HCT116 (cell line): ENCODE results near the gene KMT2C. TPM values are rescaled to one million over a fixed set of nuclear protein-coding genes. Genes with fewer than 3 reads are reported as not detected.
A peak's percentile ranks its signal among the peaks of the same experiment; 100 is the strongest.

ENCODE experiments used
- ATAC-seq: fragments of 200-7000 bp; cut with Tn5 transposase; 2 replicates; pipeline ENCODE4 v1.9.1; 2020; ENCODE audit warnings: mild to moderate bottlenecking, moderate library complexity
- BruUV-seq: library from RNA; stranded (reverse); fragments of 400-500 nt; replicated peaks from 2 replicates; lab custom pipeline; 2021; lab: Mats Ljungman, UMichigan
- CTCF ChIA-PET: fragments of 300-600 bp; sonication (Branson Sonifier 250); formaldehyde crosslinking; loops from one replicate; lab custom pipeline; 2021; ENCODE audit warnings: antibody characterized with exemption; lab: Charles Lee
- POLR2A ChIA-PET: fragments of 300-600, 350-600 bp; sonication (Branson Sonifier 250); formaldehyde crosslinking; loops from one replicate; lab custom pipeline; 2021; ENCODE audit warnings: antibody characterized with exemption; lab: Charles Lee
- RAD21 ChIA-PET, 2 experiments: fragments of 300-600 bp; sonication (Branson Sonifier 250); formaldehyde crosslinking; loops; one replicate each; lab custom pipeline; 2023; ENCODE audit warnings: low total read pairs in 2 of 2; ENCODE audit not compliant: uncharacterized antibody in 2 of 2, unreplicated experiment in 2 of 2, low non-redundant PET in 1 of 2; lab: Charles Lee
- DNase-seq: peaks from one replicate; pipeline ENCODE4 v3.0.0-alpha.2; 2010; ENCODE audit warnings: low read depth, low spot score
- H2AFZ ChIP-seq: fragments of 200-600 bp; shearing (Covaris generic), sonication (generic); 2 replicates; pipeline ENCODE4 v1.6.1; 2017; ENCODE audit warnings: low read depth, mixed run types, mixed read lengths, antibody characterized with exemption, low read length; ENCODE audit not compliant: poor library complexity, severe bottlenecking
- H3K27ac ChIP-seq: 2 replicates; pipeline ENCODE4 v1.5.1; 2012; ENCODE audit warnings: low read depth, low read length
- H3K27me3 ChIP-seq: fragments of 200-600 bp; sonication (generic); 2 replicates; pipeline ENCODE4 v1.6.1; 2016; ENCODE audit warnings: mixed run types, low read length, mixed read lengths; ENCODE audit not compliant: insufficient read depth
- H3K36me3 ChIP-seq, 2 experiments: fragments of 200-500 bp in 1 of 2; fragments of 200-600 bp in 1 of 2; sonication (Bioruptor generic) in 1 of 2; sonication (generic) in 1 of 2; 2 replicates each; pipeline versions ENCODE4 v1.5.1 to v1.6.1; 2014 to 2016; ENCODE audit warnings: low read length in 2 of 2, inconsistent platforms in 1 of 2, mixed read lengths in 1 of 2, mixed run types in 1 of 2; ENCODE audit not compliant: insufficient read depth in 2 of 2, control insufficient read depth in 1 of 2
- H3K4me1 ChIP-seq, 2 experiments: fragments of 200-600 bp in 1 of 2; sonication (generic) in 1 of 2; 2 replicates each; pipeline versions ENCODE4 v1.5.1 to v1.6.1; 2012 to 2017; ENCODE audit warnings: low read length in 2 of 2, inconsistent platforms in 1 of 2, mild to moderate bottlenecking in 1 of 2, mixed read lengths in 1 of 2, mixed run types in 1 of 2, moderate library complexity in 1 of 2; ENCODE audit not compliant: insufficient read depth in 2 of 2, control insufficient read depth in 1 of 2
- H3K4me2 ChIP-seq: fragments of 200-600 bp; sonication (generic); 2 replicates; pipeline ENCODE4 v1.6.1; 2017; ENCODE audit warnings: mixed run types, low read length, mixed read lengths
- H3K4me3 ChIP-seq, 2 experiments: fragments of 200-600 bp in 1 of 2; sonication (generic) in 1 of 2; replicated peaks in 1 of 2; 2 replicates each; pipeline ENCODE4 v1.5.1; 2011 to 2016; ENCODE audit warnings: low read length in 2 of 2, control low read depth in 1 of 2, low read depth in 1 of 2, mild to moderate bottlenecking in 1 of 2, mixed read lengths in 1 of 2, mixed run types in 1 of 2
- H3K79me2 ChIP-seq: fragments of 200-600 bp; sonication (generic); 2 replicates; pipeline ENCODE4 v1.6.1; 2017; ENCODE audit warnings: mild to moderate bottlenecking, mixed run types, low read length, moderate library complexity, mixed read lengths; ENCODE audit not compliant: insufficient read depth
- H3K9ac ChIP-seq: fragments of 200-600 bp; sonication (generic); 2 replicates; pipeline ENCODE4 v1.6.1; 2016; ENCODE audit warnings: low read length, mixed read lengths
- H3K9me2 ChIP-seq: fragments of 200-600 bp; sonication (generic), shearing (Covaris generic); 2 replicates; pipeline ENCODE4 v1.6.1; 2017; ENCODE audit warnings: mixed run types, mild to moderate bottlenecking, moderate library complexity; ENCODE audit not compliant: insufficient read depth
- H3K9me3 ChIP-seq, 2 experiments: fragments of 200-500 bp in 1 of 2; fragments of 200-600 bp in 1 of 2; sonication (Bioruptor generic) in 1 of 2; sonication (generic) in 1 of 2; 2 replicates each; pipeline ENCODE4 v1.6.1; 2014 to 2017; ENCODE audit warnings: low read length in 2 of 2, mixed read lengths in 2 of 2, inconsistent platforms in 1 of 2, low read depth in 1 of 2, mild to moderate bottlenecking in 1 of 2, mixed run types in 1 of 2, moderate library complexity in 1 of 2; ENCODE audit not compliant: control insufficient read depth in 1 of 2, insufficient read depth in 1 of 2
- H4K20me1 ChIP-seq: fragments of 200-600 bp; sonication (generic), shearing (Covaris generic); 2 replicates; pipeline ENCODE4 v1.6.1; 2017; ENCODE audit warnings: mixed run types, mild to moderate bottlenecking, moderate library complexity; ENCODE audit not compliant: insufficient read depth
- CBX3 ChIP-seq: IDR thresholded peaks from 2 replicates; pipeline ENCODE4 v1.6.1; 2012; ENCODE audit warnings: low read depth
- EGR1 ChIP-seq: IDR thresholded peaks from 2 replicates; pipeline ENCODE4 v1.6.1; 2012; ENCODE audit warnings: low read depth
- ELF1 ChIP-seq: IDR thresholded peaks from 2 replicates; pipeline ENCODE4 v1.6.1; 2012; ENCODE audit warnings: low read depth, borderline replicate concordance
- JUND ChIP-seq: IDR thresholded peaks from 2 replicates; pipeline ENCODE4 v1.6.1; 2012
- POLR2AphosphoS5 ChIP-seq: IDR thresholded peaks from 2 replicates; pipeline ENCODE4 v1.6.1; 2011; ENCODE audit warnings: mild to moderate bottlenecking, low read depth, low read length, moderate library complexity
- RAD21 ChIP-seq: IDR thresholded peaks from 2 replicates; pipeline ENCODE4 v1.6.1; 2012; ENCODE audit warnings: low read depth, mild to moderate bottlenecking
- SRF ChIP-seq: IDR thresholded peaks from 2 replicates; pipeline ENCODE4 v1.6.1; 2012; ENCODE audit warnings: low read depth
- ZFX ChIP-seq: fragments of 450-650 bp; IDR thresholded peaks from 2 replicates; pipeline ENCODE4 v1.6.1; 2017
- ZNF274 ChIP-seq: fragments of 200-500 bp; sonication (Bioruptor generic); IDR thresholded peaks from 2 replicates; pipeline ENCODE4 v1.6.1; 2014; ENCODE audit warnings: mild to moderate bottlenecking, low read depth, low read length, inconsistent platforms
- intact Hi-C: fragments of 100-400 bp; cut with micrococcal nuclease; formaldehyde crosslinking; loops from 2 replicates; pipeline ENCODE4 v1.10.0; 2022
- total RNA-seq: library from RNA; stranded (reverse); gene quantifications from one replicate; pipeline ENCODE4 v1.2.1, GENCODE V29; 2021; ENCODE audit not compliant: unreplicated experiment

The KMT2C gene
- total RNA-seq, 1 experiment from 2014 or later: 22.9 TPM

GRCh38 chr7:152173372-152174070, 262.3 kb downstream of the KMT2C start:
- peaks cover 14 to 21% of the 10 kb centered on the region in 2 experiments; a peak in 3 of 4 replicates for H3K36me3 ChIP-seq
- H3K27ac ChIP-seq: no peak overlapping the region
- ATAC-seq (no peak), DNase-seq (no peak)
- no peaks in the 10 kb centered on the region for H3K4me1 ChIP-seq
- H3K9me3 ChIP-seq: no peaks in the 10 kb centered on the region
- intact Hi-C loops: no loop called here
- TF ChIP-seq ZNF274 (no peak), ZFX (no peak), CBX3 (no peak), SRF (no peak), POLR2AphosphoS5 (no peak), RAD21 (no peak), EGR1 (no peak), ELF1 (no peak), JUND (no peak)
- no peaks in the 10 kb centered on the region for H3K79me2 ChIP-seq
- ChIA-PET RAD21 (no interaction called here), POLR2A (no interaction called here), CTCF (no interaction called here)
- no peak overlapping the region for H2AFZ ChIP-seq
- BruUV-seq: no TSS peak
- H3K9ac ChIP-seq: no peak overlapping the region
- no peak overlapping the region for H3K4me3 ChIP-seq
- no peaks in the 10 kb centered on the region for H3K9me2 ChIP-seq
- H3K27me3 ChIP-seq: no peaks in the 10 kb centered on the region
- H3K4me2 ChIP-seq: no peak overlapping the region
- H4K20me1 ChIP-seq: peaks cover 6% of the 10 kb centered on the region; the same call in 1 of the 2 replicates

GRCh38 chr7:152162287-152162686, 273.5 kb downstream of the KMT2C start:
- POLR2A ChIA-PET: no interaction called here
- intact Hi-C loops: no loop called here
- H3K9me3 ChIP-seq: no peaks in the 10 kb centered on the region
- H3K4me3 ChIP-seq: no peak overlapping the region
- no peak overlapping the region for H3K27ac ChIP-seq
- H3K27me3 ChIP-seq: no peaks in the 10 kb centered on the region
- no peaks in the 10 kb centered on the region for H3K9me2 ChIP-seq
- CTCF ChIA-PET: no interaction called here
- RAD21 ChIA-PET: no interaction called here
- TF ChIP-seq RAD21: no peak
- no peak for TF ChIP-seq POLR2AphosphoS5
- H4K20me1 ChIP-seq: no peaks in the 10 kb centered on the region
- no peak overlapping the region for H3K4me2 ChIP-seq
- no peak overlapping the region for H3K9ac ChIP-seq
- DNase-seq: no peak
- TSS peak; percentile 23 for BruUV-seq
- peaks cover 17 to 24% of the 10 kb centered on the region in 2 experiments; a peak in 3 of 4 replicates for H3K36me3 ChIP-seq
- no peak for ATAC-seq
- H3K79me2 ChIP-seq: no peaks in the 10 kb centered on the region
- no peak overlapping the region for H2AFZ ChIP-seq
- H3K4me1 ChIP-seq: no peaks in the 10 kb centered on the region
